GM12892 (cell line): ENCODE measurements around the gene TRPM3.

Experiments
- POLR2A ChIP-seq: IDR thresholded peaks from 2 replicates; pipeline ENCODE4 v1.6.1; 2011; ENCODE audit warnings: low read depth, low read length, control low read depth
- POLR2AphosphoS5 ChIP-seq: IDR thresholded peaks from 2 replicates; pipeline ENCODE4 v1.6.1; 2011; ENCODE audit warnings: low read depth, low read length, control low read depth

DNA sequence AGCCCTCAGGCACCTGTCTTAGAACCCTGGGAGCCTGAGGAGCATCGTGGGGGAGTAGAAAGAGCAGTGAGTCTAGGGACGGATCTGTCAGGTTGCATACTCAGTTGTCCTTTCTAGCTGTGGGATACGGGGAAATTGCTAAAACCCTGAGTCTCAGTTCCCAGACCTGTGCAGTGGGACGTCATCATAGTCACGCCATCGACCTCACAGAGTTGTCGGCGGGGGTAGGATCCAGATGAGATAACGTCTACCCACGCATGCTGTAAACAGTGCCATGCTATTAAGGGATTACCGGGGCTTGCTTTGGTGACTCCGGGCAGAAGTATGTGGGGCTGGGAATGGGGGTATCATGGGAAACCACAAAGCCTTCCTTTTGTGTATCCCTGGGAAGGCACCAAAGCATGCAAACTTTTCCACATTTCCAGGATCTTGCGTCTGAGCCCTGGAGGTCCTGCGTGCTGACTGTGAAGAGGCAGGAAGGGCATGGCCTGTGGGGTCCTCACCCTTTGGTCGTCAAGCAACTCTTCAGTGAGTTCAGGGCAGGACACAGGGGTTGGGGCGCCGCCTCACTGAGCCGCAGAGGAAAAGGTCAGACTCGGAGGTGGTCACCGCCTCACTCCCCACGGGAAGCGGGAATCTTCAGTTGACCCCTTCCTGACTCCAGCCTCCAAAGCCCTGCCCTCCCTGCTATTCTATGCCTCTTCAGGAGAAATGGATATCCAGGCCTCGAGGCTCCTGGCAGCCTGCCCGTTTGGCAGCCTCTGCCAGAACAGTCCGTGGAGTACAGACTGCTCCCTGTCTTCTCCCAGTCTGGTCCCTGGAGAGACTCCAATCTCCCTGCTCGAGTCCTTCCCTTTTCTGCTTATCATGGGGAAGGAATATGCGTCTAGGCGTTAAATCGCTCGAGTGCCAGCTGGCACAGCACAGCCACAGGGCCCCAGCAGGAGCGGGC, 520.1 kb downstream of the TRPM3 start:
- no peak for TF ChIP-seq POLR2A
- TF ChIP-seq POLR2AphosphoS5, result no peak
